ENCODE data around the gene ZNF480.

DNA sequence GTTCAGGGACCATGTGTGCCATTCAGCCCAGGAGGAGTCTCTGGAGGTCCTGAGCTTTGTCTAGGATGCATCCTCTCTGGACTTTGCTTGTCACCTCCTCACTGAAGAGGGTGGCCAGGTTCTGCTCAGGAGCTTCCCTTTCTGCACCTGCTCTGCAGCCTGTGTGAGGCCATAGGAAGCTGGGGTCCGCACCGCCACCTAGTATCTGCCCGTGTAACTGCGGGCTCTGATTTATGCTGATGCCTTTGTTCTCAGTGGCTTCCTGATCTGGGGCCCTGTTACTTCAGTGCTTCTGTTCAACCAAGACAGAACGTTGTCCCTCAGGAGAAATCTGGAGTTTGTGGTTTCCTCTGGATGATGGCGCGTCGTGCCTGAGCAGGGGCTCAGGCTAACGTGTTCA lies 54.5 kb downstream of the ZNF480 start:
- TF ChIP-seq, protein P1, sequence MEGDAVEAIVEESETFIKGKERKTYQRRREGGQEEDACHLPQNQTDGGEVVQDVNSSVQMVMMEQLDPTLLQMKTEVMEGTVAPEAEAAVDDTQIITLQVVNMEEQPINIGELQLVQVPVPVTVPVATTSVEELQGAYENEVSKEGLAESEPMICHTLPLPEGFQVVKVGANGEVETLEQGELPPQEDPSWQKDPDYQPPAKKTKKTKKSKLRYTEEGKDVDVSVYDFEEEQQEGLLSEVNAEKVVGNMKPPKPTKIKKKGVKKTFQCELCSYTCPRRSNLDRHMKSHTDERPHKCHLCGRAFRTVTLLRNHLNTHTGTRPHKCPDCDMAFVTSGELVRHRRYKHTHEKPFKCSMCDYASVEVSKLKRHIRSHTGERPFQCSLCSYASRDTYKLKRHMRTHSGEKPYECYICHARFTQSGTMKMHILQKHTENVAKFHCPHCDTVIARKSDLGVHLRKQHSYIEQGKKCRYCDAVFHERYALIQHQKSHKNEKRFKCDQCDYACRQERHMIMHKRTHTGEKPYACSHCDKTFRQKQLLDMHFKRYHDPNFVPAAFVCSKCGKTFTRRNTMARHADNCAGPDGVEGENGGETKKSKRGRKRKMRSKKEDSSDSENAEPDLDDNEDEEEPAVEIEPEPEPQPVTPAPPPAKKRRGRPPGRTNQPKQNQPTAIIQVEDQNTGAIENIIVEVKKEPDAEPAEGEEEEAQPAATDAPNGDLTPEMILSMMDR (IDR thresholded peaks at IDR 0.05) = no peak
- TF ChIP-seq POLR2A (IDR thresholded peaks at IDR 0.05) = no peak
- no peak for TF ChIP-seq EP300 (IDR thresholded peaks at IDR 0.05; ENCODE audit: low read depth)
- no peak for TF ChIP-seq POLR2AphosphoS5 (IDR thresholded peaks at IDR 0.05)

All from transverse colon (tissue), 4 donors.